ENCODE measurements around the gene HRAS.
"Not testable (repeated sequence)": the region's sequence is repeated elsewhere in the genome, so short reads cannot be mapped to it uniquely, and the experiment has no call there.

The HRAS gene

DNA sequence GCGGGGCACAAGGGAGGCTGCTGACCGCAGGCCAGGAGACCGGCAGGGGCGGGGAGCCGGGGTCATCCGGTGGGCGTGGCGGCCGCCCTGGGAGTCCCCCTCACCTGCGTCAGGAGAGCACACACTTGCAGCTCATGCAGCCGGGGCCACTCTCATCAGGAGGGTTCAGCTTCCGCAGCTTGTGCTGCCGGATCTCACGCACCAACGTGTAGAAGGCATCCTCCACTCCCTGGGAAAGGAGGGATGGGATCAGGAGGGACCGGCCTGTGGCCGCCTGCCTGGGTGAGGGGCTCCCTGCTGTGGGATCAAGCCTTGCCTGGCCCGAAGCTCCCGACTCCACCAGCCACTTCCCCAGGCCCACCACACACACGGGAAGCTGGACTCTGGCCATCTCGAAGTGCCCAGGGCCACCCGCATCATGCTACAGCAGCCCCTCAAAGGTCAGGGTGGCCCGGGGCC, 2.8 kb downstream of the HRAS start:
- no peak for DNase-seq

DNA sequence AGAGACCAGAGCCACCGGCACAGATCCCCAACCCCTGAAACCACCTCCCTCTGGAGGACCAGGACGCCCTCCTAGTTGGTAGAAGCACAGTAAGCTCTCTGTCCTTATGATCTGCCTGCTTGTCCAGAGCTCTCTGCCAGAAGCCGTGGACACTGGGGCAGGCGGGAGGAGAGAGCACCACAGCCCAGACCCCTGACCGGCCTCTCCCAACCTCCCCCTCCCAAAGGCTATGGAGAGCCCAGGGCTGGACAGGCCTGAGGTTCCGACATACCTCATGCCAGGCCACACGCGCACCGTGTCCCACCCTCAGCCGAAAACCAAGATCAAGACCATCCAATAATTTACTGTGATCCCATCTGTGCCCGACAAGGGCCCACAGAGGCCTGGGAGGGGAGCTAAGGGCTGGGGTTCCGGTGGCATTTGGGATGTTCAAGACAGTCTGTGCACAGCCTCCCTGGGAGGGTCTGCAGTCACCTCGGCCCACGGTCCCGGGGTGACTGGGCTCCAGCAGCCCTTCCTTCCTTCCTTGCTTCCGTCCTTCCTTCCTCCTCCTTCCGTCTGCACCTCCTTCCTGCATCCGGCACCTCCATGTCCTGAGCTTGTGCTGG, 3.4 kb downstream of the HRAS start:
- no peak for DNase-seq

DNA sequence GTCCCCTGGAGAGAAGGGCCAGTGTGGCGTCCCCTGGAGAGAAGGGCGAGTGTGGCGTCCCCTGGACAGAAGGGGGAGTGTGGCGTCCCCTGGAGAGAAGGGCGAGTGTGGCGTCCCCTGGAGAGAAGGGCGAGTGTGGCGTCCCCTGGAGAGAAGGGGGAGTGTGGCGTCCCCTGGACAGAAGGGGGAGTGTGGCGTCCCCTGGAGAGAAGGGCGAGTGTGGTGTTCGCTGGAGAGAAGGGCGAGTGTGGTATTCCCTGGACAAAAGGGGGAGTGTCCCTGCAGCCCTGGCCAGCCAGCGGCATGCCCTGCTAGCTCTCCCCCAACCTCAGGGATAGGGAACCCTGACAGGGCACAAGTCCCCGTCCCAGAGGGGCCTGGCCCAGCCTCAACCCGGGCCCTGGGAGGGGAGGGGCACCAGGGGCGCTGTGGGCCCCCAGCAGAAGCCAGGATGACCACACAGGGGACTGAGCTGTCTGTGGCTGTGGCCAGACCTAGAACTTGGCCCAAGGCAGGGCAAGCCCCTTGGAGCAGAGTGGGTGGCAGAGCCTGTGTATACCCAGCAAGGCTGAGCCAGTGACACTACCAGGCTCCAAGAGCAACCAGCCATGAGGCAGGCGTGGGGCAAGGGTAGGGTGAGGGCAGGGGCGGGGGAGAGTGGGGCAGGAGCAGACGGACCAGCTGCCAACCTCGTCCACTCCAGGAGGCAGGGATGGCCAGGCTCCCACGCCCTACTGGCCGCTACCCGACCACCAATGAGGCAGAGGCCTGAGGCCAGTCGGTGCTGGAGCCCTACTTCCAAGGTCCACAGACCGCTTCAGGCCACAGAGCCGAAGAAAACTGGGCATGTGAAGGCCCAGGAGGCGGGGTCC, 4.2 kb downstream of the HRAS start:
- no peak for DNase-seq

DNA sequence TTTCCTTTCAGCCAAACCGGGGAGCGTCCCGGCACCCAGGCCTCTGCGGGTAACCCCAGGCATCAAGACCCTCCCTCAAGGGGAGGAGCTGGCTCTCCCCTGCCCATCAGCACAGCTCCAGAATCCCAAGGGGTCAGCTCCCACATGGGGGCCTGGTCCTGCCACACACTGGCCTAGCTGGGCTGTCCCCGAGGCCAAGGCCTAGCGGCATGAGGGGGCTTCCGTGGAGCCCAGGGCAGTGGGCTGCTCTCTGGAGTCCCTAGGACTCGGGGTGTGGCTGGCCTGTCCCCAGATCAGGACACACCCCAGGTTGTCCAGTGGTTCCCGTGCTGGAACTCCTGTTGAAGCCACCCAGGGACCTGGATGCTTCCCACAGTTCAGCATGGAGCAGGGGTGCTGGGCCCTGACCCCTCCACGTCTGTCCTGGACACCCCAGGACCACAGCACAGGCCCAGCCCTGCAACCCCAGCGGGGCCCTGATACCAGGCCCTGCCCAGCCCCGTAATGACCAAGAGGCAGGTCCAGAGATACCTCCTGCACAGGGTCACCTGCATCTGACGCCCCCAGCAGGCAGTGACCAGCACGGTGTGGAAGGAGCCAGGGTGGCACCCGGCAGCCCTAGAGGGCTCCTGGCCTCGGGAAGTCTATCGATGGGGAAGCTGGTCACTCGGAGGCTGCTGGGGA, 5.5 kb downstream of the HRAS start:
- DNase-seq, result no peak

DNA sequence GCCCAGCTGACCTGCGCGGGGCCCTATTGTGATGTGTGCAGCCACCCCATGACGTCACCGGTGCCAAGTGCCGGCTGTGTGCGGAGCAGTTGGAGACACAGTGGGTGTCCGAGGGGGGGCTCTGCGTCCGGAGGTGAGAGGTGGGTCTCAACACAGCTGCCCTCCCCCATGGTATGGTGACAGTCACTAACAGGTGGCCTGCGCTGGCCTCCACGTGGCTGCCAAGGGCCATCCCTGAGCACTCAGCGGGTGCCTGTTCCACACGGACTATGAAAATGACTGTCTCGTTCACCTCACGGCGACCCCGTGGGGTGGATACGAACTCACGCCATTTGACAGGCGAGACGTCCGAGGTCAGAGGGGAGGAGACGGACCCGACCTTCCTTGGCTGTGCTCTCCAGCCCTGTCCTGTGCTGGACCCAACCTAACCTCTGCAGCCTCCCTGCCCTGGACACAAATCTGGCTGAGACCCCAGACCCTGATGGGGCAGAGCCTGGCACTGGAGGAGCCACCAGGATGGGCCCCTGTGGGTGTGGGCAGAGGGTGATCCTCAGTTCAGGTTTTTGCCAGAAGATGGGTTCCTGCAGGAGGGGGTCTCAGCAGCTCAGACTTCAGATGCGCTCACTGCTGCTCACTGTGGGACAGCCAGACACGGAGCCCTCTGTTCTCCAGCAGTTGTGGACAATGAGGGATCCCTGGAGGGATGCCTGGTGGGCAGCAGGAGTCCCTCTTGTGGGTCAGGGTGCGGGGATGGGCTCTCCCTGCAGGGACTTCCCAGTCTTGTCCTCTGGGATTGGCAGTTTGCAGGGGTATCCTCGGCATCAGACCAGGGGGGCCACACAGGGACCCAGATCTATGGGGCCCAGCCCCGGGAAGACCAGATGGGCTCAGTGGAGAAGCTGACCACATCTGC, 6.3 kb downstream of the HRAS start:
- no peak for DNase-seq

DNA sequence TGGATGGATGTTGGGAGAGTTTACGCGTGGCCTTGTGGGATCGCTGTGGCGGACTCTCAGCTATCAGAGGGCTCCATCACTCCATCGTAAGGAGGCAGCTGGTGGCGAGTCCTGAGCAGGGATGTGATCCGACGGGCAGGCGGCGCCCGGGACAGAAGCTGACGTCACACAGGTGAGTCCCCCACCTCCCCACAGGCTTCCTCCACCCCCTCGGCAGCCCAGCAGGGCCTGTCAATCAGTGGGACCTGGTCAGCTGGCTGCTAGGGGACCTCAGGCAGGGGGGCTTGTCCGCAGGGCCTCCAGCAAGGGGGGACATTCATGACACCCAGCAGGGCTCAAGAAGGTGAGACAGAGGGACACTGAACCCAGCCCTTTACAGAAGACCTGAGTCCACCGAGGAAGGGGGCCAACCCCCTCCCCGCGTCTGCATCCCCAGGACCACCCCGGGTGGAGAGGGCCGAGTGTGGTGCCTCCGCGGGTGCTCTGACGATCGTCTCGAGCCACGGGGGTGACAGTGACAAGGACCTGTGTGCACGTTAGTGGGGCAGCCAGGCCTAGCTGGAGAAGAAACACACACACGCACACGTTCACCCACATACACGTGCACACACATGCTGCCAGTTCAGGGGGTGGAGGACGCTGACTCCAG, 7.1 kb downstream of the HRAS start:
- no peak for DNase-seq

DNA sequence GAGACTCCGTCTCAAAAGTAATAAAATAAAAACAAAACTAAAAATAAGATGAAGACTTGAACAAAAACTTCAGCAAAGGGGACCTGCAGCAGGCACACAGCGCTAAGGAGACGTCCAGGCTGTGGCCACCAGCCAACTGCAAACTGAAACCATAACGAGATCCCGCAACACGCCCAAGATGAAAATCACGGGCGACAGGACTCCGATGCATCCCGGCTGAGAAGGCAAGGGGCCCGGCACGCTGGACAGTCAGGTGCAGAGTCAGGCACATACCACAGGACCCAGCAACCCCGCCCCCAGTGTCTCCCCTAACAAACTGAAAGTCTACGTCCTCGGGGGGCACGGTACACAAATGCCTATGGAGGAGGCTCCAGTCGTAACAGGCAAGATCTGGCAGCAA, 9.2 kb downstream of the HRAS start:
- no peak for DNase-seq

DNA sequence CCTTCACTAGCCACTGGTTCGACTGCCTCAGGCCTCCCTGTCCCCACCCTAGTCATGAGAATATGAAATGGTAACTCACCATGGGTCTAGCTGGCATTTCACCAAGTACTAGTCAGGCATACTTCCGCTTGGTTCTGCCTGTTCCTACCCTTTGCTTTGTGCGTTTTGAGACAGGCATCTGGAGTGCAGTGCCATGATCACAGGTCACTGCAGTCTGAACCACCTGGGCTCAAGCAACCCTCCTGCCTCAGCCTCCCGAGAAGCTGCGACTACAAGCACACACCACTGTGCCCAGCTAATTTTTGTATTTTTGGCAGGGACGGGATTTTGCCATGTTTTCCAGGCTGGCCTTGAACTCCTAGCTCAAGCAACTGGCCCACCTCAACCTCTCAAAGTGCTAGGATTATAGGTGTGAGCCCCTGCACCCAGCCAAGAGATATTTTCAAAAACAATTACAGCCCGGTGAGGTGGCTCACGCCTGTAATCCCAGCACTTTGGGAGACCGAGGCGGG, 14.1 kb downstream of the HRAS start:
- no peak for DNase-seq

DNA sequence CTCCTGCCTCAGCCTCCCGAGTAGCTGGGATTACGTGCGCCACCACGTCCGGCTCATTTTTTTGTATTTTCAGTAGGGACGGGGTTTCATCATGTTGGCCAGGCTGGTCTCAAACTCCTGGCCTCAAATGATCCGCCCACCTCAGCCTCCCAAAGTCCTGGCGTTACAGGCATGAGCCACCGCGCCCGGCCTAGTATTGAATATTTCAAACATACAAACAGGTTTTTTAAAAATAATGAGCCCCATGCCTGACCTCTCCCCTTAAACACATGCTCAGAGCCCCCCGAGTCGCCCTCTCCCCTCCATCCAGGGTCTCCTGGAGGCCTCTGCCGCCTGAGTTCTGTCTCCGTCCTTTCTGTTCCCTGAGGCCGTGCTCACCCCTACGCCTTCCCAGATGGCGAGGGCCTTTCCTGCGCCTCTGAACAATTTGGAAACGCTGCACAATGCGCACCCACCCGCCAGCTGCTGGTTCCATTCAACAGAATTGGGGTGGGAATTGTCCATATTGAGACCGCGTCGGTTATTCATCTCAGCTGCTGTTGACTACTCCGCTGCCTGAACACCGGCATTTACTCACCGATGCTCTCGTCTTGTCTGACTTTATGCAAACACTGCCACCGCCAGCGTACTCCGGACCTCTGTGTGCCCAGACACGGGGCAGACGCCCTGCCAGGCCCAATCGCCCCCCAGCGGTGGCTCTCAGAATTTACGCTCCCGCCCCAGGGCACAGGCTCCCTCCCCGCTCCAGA, 14.8 kb downstream of the HRAS start:
- no peak for DNase-seq

DNA sequence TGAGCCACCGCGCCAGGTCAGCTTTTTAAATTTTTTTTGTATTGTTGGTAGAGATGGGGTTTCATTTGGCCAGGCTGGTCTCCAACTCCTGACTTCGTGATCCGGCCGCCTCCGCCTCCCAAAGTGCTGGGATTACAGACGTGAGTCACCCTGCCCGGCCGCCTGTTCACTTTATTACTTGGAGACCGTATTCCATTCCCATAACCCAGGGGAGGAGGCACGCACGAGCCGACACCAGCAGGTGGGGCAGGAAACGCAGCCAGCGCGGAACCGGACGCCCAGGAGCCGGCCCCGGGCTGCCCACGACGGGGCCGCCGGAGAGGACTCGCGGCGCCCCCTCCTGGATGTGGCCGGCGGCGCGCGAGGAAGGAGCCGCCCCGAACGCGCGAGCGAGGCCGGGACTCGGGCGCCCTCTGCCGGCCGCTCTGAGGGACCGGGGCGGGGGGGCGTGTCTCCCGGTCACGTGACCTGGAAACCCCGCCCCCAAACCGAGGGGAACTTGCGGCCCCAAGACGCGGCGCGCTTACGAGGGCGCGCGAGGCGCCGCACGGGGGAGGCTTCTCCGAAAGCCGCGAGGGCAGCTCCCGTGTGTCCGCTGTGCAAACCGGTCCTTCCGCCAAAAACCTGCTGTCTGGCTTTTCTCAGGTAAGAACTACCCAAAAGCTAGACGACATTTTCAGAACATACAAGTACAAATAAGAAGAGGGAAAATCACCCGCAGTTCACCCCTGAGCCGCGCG, 16.7 kb downstream of the HRAS start:
- peak; percentile 95 for DNase-seq

DNA sequence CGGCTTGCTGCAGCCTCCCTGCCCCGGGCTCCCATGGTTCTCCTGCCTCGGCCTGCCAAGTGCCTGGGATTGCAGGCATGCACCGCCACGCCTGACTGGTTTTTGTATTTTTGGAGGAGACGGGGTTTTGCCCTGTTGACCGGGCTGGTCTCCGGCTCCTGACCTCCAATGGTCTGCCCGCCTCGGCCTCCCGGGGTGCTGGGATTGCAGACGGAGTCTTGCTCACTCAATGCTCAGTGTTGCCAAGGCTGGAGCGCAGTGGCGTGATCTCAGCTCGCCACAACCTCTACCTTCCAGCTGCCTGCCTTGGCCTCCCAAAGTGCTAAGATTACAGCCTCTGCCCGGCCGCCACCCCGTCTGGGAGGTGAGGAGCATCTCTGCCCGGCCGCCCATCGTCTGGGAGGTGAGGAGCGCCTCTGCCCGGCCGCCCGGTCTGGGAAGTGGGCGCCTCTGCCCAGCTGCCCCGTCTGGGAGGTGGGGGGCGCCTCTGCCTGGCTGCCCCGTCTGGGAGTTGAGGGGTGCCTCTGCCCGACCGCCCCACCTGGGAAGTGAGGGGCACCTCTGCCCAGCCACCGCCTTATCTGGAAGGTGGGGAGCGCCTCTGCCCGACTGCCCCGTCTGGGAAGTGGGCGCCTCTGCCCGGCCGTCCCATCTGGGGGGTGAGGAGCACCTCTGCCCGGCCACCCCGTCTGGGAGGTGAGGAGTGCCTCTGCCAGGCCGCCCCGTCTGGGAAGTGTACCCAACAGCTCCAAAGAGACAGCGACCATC, 18.3 kb downstream of the HRAS start:
- DNase-seq, result not testable (repeated sequence)

DNA sequence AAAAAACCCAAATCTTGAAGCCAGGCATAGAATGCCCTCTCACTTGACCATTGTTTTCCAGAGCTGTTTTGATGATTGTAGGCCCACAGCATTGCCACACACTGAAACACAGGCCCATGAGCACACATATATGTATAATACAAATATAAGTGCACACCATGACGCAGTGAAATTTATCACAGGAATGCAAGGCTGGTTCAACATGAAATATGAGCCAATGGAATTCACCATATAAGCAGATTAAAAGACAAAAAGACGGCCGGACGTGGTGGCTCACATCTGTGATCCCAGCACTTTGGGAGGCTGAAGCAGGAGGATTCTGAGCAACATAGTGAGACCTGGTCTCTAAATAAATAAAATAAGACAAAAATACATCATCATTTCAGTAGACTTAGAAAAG, 19.0 kb downstream of the HRAS start:
- DNase-seq, result no peak

DNA sequence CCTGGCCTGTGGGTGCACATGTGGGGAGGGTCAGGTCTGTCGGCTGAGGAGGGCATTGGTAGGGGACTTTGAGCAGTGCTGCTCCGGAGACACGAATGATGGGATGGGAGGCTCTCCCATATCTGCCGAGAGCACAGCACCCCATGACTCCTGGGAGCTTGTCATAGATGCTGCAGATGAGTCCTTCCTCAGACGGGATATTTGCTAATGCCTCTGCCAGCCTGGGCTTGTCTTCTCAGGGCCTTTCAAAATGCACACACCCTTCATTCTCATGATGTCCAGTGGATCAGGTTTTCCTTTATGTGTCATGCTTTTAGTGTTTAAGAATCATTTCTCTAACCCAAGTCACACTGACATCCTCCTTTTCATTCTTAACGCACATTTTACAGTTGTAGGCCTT, 20.2 kb downstream of the HRAS start:
- DNase-seq, result no peak

DNA sequence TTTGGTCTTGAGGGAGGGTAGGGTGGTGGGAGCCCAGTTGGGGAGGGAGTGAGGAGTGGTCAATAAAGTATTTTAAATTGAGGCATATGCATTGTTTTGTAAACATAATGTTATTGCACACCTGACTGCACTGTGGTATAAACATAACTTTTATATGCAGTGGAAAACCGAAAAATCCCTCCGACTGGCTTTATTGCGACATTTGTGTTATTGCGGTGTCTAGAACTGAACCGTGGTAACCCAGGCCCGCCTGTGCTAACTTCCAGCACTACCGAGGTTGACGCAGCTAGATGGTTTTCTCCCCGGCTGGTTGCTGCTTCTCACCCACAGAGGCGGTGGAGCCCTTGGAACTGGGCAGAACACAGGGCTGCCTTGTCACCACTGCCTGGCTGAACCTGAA, 20.8 kb downstream of the HRAS start:
- DNase-seq, result no peak

DNA sequence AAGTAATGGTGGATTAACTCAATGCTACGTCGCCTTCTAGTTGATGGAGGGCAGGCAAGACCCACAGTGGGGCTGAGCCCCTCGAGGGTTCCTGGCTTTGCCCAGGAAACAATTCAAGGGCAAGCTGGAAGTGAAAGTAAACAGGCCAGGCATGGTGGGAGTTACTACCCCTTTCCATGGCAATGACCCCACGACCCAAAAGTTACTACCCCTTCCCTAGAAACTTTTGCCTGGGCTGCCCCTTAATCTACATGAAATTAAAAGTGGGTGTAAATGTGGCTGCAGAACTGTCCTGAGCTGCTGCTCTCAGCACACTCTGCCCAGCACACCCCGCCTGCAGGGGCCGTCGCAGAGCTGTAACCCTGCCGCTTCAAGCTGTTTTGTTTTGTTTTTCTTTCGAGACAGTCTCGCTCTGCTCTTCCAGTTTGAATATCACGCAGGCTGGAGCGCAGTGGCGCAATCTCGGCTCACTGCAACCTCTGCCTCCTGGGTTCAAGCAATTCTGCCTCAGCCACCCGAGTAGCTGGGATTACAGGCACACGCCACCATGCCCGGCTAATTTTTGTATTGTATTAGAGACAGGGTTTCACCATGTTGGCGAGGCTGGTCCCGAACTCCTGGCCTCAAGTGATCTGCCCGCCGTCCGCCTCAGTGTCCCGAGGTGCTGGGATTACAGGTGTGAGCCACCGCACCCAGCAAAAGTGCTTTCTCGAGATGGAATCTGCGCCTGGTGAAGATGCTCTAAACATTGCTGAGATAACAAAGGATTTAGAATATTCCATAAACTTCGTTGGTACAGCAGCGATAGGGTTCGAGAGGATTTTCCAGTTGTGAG, 22.4 kb downstream of the HRAS start:
- no peak for DNase-seq

DNA sequence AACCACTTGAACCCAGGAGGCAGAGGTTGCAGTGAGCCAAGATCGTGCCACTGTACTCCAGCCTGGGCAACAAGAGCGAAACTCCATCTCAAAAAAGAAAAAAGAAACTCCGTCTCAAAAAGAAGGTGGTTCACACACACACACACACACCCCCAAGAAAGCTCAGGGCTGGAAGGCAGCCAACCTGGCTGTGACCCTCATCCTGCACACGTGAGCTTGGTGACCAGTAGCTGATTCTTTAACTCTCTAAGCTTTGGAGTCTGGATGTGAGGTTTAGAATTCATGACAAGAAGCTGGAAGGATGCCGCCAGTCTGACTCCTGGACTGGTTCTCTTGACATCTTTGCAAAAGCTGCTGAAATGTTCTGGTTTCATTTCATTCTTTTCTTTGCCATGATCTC, 26.4 kb downstream of the HRAS start:
- no peak for DNase-seq

DNA sequence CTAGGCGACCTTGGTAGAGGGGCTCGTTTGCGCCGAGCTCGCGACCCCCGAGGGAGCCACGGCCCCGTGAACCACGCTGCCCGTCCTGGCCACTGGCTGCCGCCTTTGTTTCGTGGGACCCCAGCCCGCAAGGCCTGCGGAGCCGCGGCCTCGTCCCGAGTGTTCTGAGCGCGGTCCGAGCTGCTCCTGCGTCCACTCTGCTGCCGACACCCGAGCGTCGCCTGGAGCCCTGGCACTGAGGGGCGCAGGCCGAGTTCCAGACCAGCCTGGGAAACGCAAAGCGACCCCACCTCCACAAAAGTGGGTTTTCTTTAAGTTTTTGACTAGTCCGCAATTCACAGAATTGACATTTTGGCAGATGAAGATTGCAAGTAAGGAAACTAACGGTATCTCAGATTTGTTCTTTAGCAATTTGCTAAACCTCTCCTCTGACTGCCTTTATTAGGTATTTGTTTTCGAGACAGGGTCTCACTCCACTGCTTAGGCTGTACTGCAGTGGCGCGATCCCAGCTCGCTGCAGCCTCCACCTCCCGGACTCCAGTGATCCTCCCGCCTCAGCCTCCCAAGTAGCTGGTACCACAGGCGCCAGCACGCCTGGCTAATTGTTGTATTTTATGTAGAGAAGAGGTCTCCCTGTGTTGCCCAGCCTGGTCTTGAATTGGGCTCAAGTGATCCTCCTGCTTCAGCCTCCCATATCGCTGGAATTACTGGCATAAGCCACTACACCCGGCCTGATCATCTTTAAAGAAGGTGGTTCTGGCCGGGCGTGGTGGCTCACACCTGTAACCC, 27.5 kb downstream of the HRAS start:
- DNase-seq, result no peak

Measured in T1000 (cell line).